ENCODE measurements around the gene PCDH12. TPM values are rescaled to one million over a fixed set of nuclear protein-coding genes. Genes with fewer than 3 reads are reported as not detected.

Gene PCDH12
- total and polyA plus RNA-seq, 2 of the 8 experiments (the other 6 are each of a cell fraction or from before 2014, with no cell fraction given) = 0.06 to 0.17 TPM

DNA sequence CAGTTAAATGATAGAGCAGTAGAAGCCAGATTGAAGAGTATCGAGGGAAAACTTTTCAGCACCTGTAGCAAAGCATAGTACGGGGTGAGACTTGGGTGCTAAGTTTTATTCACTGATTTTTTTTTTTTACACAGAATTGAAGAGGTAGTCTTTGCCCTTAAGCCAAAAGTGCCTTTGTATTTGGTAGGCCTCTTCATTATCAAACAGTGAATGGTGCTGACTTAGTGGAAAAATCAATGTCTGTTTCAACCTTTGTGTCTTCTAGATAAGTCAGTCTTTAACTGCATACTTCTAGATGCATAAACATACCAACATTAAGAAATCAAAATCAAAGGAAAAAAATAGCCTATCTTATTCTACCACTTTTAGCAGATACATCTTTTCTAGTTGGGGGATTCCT, 24.6 kb upstream of the PCDH12 start:
- H2BK20ac ChIP-seq (ENCODE audit: low read length) = no peak overlapping the region
- no peak overlapping the region for H3K4ac ChIP-seq (replicated peaks; ENCODE audit: insufficient read length, low read depth, low read length)
- no peaks in the 10 kb centered on the region for H3K27me3 ChIP-seq (replicated peaks in 1 of 4; ENCODE audit: control insufficient read depth in 3 of 4, extremely low read depth in 1 of 4, insufficient read depth in 3 of 4, low read length in 3 of 4)
- no peaks in the 10 kb centered on the region for H3K79me1 ChIP-seq (ENCODE audit: low read depth, low read length)
- POLR2A ChIA-PET (ENCODE audit: partially characterized antibody) = no interaction called here
- H3K23me2 ChIP-seq (ENCODE audit: low read depth, low read length) = no peaks in the 10 kb centered on the region
- 60% methylated on average over 2 of the region's 2 CpGs; no CpG with 5 or more reads in 1 of the 2 experiments for WGBS, 2 experiments (ENCODE audit: extremely low coverage in 1 of 2, insufficient coverage in 1 of 2, insufficient read length in 1 of 2, insufficient replicate concordance in 2 of 2, low coverage in 1 of 2, low lambda C conversion rate in 2 of 2, missing lambda C conversion rate in 1 of 2)
- no peaks in the 10 kb centered on the region for H3K4me1 ChIP-seq (replicated peaks in 1 of 4; ENCODE audit: control insufficient read depth in 3 of 4, insufficient read depth in 4 of 4, low read length in 3 of 4)
- no peak overlapping the region for H2BK12ac ChIP-seq (ENCODE audit: low read depth, low read length)
- H3K4me2 ChIP-seq (ENCODE audit: insufficient read depth in 1 of 2, low read depth in 2 of 2, low read length in 2 of 2) = no peak overlapping the region
- no peak for DNase-seq (ENCODE audit: low read depth in 1 of 2, low spot score in 2 of 2)
- H2AK5ac ChIP-seq (ENCODE audit: low read depth, low read length) = no peak overlapping the region
- H3K79me2 ChIP-seq (ENCODE audit: control insufficient read depth in 1 of 2, insufficient read depth in 2 of 2, low read length in 2 of 2) = no peaks in the 10 kb centered on the region
- TF ChIP-seq SIX5 (IDR thresholded peaks at IDR 0.05; ENCODE audit: low read depth, low read length) (no peak), POLR2A (IDR thresholded peaks at IDR 0.05; ENCODE audit: control extremely low read depth in 1 of 2, low read depth in 2 of 2, low read length in 2 of 2) (no peak), USF2 (IDR thresholded peaks at IDR 0.05; ENCODE audit: low read length) (no peak), SIRT6 (IDR thresholded peaks at IDR 0.05; ENCODE audit: low read length) (no peak), SUZ12 (IDR thresholded peaks at IDR 0.05; ENCODE audit: low read length) (no peak)
- no peak overlapping the region for H3K14ac ChIP-seq (ENCODE audit: insufficient read length)
- H4K5ac ChIP-seq (ENCODE audit: insufficient read length, low read depth, low read length) = no peak overlapping the region
- no peak overlapping the region for H3K23ac ChIP-seq (ENCODE audit: insufficient read length)
- H3K18ac ChIP-seq (ENCODE audit: extremely low read depth, low read length) = no peak overlapping the region
- no peak overlapping the region for H2BK5ac ChIP-seq (ENCODE audit: low read depth, low read length)
- no peak overlapping the region for H4K8ac ChIP-seq (ENCODE audit: extremely low read depth, insufficient read depth, low read length)
- H3K4me3 ChIP-seq (ENCODE audit: extremely low read depth in 1 of 4, insufficient read depth in 2 of 4, low read depth in 3 of 4, low read length in 4 of 4) = no peak overlapping the region
- H2AFZ ChIP-seq (ENCODE audit: low read length) = no peak overlapping the region
- no peak overlapping the region for H3K9ac ChIP-seq (replicated peaks in 1 of 4; ENCODE audit: extremely low read depth in 1 of 4, low read depth in 3 of 4, low read length in 3 of 4)
- H3K9me3 ChIP-seq (ENCODE audit: insufficient read depth in 2 of 2, low read depth in 1 of 2, low read length in 1 of 2) = no peaks in the 10 kb centered on the region
- peaks cover 0 to 47% (median 25%) of the 10 kb centered on the region in 4 experiments; a peak in 6 of 8 replicates for H3K36me3 ChIP-seq (ENCODE audit: control insufficient read depth in 2 of 4, insufficient read depth in 4 of 4, low read length in 3 of 4)
- FAIRE-seq = no peak
- H4K20me1 ChIP-seq (replicated peaks in 1 of 2; ENCODE audit: control insufficient read depth in 1 of 2, insufficient read depth in 2 of 2, low read length in 2 of 2) = no peaks in the 10 kb centered on the region
- H2BK120ac ChIP-seq (replicated peaks; ENCODE audit: low read depth, low read length) = no peak overlapping the region
- H3K27ac ChIP-seq (ENCODE audit: low read depth, low read length) = no peak overlapping the region
- CTCF ChIA-PET (ENCODE audit: partially characterized antibody) = no interaction called here
- H2BK15ac ChIP-seq (ENCODE audit: low read length) = no peak overlapping the region
- no peak overlapping the region for H3K56ac ChIP-seq (replicated peaks; ENCODE audit: insufficient read length, low read depth, low read length)
- H4K91ac ChIP-seq (replicated peaks; ENCODE audit: insufficient read length, low read length) = no peak overlapping the region
